ENCODE data around the gene TUBB4B. TPM values are rescaled to one million over a fixed set of nuclear protein-coding genes. Genes with fewer than 3 reads are reported as not detected.
A peak's percentile ranks its signal among the peaks of the same experiment; 100 is the strongest.

TUBB4B gene
- polyA plus RNA-seq, 1 experiment = 223 TPM

DNA sequence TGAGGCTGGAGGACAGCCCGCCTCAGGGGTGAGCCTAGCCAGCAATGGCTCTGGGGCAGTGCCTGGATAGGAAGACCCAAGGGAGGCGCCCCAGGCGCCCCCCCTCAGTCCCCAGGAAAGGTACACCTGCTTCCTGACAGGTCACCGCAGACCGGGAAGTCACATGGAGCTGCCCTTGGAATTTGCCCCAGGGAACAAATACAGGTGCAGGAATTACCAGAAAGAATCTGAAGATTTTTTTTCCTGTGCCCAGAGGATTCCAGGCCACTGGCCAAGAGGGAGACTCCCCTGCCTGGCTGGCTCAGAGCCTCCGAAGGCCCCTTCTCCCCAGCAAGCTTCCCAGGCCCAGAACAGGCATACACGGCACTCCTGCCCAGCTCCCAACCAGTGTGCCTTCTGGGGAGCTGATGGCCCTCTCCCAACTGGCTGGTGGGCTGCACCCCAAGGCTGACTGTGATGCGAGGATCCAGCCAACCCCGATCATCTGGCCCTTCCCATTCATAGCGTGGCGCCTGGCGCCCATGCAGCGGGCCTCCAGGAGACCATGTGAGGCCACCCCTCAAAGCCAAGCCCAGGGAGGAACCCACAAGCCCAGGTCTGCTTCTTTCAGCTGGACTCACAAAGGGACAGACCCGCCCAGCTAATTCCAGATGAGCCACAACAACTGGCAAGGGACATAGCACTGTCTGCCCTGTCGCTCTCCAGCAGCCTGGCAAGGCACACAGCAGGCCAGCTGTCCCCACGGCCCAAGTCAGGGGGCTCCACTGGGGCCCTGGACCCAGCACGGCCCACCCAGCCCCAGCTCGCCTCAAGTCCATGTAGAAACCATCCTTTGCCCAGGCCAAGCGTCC lies 42.8 kb upstream of the TUBB4B start:
- no peaks in the 10 kb centered on the region; the same call in 1 of the 2 replicates for H3K9me3 ChIP-seq (ENCODE audit: control insufficient read depth, insufficient read depth, low read length)
- H3K4me3 ChIP-seq (ENCODE audit: low read depth, low read length) = peak overlapping the region; percentile 12; the same call in 1 of the 2 replicates
- H3K27ac ChIP-seq (ENCODE audit: low read depth, low read length) = no peak overlapping the region
- CTCF ChIA-PET = interaction anchor here (0.5 to 1.3 kb wide), 2 partner anchors 9 kb away, joined by 3 to 4 read pairs; no protein-coding TSS in a partner anchor
- H3K27me3 ChIP-seq (ENCODE audit: control insufficient read depth, insufficient read depth, low read length) = no peaks in the 10 kb centered on the region
- TF ChIP-seq, protein P1, sequence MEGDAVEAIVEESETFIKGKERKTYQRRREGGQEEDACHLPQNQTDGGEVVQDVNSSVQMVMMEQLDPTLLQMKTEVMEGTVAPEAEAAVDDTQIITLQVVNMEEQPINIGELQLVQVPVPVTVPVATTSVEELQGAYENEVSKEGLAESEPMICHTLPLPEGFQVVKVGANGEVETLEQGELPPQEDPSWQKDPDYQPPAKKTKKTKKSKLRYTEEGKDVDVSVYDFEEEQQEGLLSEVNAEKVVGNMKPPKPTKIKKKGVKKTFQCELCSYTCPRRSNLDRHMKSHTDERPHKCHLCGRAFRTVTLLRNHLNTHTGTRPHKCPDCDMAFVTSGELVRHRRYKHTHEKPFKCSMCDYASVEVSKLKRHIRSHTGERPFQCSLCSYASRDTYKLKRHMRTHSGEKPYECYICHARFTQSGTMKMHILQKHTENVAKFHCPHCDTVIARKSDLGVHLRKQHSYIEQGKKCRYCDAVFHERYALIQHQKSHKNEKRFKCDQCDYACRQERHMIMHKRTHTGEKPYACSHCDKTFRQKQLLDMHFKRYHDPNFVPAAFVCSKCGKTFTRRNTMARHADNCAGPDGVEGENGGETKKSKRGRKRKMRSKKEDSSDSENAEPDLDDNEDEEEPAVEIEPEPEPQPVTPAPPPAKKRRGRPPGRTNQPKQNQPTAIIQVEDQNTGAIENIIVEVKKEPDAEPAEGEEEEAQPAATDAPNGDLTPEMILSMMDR (IDR thresholded peaks at IDR 0.05; ENCODE audit: low read depth, low read length) = no peak
- DNase-seq (ENCODE audit: low read depth, low spot score) = no peak
- POLR2A ChIA-PET = interaction anchor here (1.4 to 2.4 kb wide), 2 partner anchors 9 to 42 kb away, joined by 7 to 13 read pairs; partner anchors contain the start of gene TUBB4B

DNA sequence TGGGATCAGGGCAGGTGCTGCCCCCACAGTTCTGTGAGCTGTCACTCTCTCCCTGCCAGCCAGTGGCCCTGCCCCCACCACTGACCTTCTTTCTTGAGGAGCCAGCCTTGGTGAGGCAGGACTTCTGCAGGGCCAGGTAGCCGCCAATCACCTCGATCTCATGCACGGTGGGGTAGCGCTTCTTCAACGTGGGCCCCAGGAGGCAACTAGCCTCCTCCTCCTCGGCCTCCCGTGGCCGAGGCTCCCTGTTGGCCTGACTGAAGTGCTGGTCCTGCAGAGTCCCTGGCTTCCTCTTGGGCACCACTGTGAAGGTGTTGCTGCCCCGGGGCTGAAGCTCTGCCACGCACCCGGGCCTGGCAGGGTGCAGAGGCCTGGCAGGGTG lies 42.2 kb upstream of the TUBB4B start:
- no peaks in the 10 kb centered on the region for H3K27me3 ChIP-seq (ENCODE audit: control insufficient read depth, insufficient read depth, low read length)
- no peak overlapping the region for H3K27ac ChIP-seq (ENCODE audit: low read depth, low read length)
- ChIA-PET CTCF (interaction anchor here (0.8 kb wide), 1 partner anchor 38 kb away, joined by 5 read pairs; no protein-coding TSS in a partner anchor), POLR2A (interaction anchor here (0.6 to 2.4 kb wide), 4 partner anchors 10 to 68 kb away, joined by 3 to 13 read pairs (median 6); partner anchors contain the start of gene TUBB4B)
- peak overlapping the region; percentile 56 for H3K4me3 ChIP-seq (ENCODE audit: low read depth, low read length)
- no peaks in the 10 kb centered on the region; the same call in 1 of the 2 replicates for H3K9me3 ChIP-seq (ENCODE audit: control insufficient read depth, insufficient read depth, low read length)
- TF ChIP-seq, protein P1 (IDR thresholded peaks at IDR 0.05; ENCODE audit: low read depth, low read length) = no peak
- DNase-seq (ENCODE audit: low read depth, low spot score) = no peak

DNA sequence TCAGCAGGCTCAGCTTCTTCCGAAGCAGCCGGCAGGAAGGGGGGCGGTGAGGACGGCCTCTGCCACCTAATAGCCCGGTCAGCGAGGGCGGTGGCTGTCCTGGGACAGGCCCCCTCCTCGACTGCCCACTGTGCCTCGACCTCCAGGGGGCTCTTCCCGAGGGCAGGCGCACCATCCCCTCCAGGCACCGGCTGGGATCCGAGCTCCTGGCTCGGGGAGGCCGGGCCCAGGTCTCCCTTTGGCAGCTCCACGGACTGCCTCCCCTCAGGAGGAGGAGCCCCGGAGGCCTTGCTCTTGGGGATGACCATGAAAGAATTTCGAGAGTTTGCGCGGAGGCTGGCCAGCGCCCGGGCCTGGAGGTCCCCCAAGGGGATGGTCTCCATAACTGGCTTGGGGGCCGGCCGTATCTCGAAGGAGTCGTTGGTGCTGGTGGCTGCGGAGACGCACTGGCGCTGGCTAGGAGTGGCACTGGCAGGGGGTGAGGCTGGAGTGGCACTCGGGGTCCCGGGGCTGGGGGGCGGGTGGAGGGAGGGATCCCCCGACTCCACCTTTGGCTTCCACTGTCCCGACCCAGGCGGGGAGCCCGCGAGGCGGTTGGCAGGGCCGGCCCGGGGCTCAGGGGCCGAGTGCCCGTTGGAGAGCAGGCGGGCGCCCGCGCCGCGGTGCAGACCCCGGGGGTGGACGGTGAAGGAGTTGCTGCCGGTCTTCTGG lies 41.5 kb upstream of the TUBB4B start:
- no peaks in the 10 kb centered on the region for H3K27me3 ChIP-seq (ENCODE audit: control insufficient read depth, insufficient read depth, low read length)
- peak overlapping the region; percentile 56 for H3K4me3 ChIP-seq (ENCODE audit: low read depth, low read length)
- ChIA-PET CTCF (interaction anchor here (0.8 kb wide), 1 partner anchor 37 kb away, joined by 5 read pairs; no protein-coding TSS in a partner anchor), POLR2A (interaction anchor here (0.6 to 2.4 kb wide), 4 partner anchors 10 to 68 kb away, joined by 3 to 13 read pairs (median 6); partner anchors contain the start of gene TUBB4B)
- no peak overlapping the region for H3K27ac ChIP-seq (ENCODE audit: low read depth, low read length)
- no peaks in the 10 kb centered on the region; the same call in 1 of the 2 replicates for H3K9me3 ChIP-seq (ENCODE audit: control insufficient read depth, insufficient read depth, low read length)
- TF ChIP-seq, protein P1 (IDR thresholded peaks at IDR 0.05; ENCODE audit: low read depth, low read length) = no peak
- DNase-seq (ENCODE audit: low read depth, low spot score) = no peak

DNA sequence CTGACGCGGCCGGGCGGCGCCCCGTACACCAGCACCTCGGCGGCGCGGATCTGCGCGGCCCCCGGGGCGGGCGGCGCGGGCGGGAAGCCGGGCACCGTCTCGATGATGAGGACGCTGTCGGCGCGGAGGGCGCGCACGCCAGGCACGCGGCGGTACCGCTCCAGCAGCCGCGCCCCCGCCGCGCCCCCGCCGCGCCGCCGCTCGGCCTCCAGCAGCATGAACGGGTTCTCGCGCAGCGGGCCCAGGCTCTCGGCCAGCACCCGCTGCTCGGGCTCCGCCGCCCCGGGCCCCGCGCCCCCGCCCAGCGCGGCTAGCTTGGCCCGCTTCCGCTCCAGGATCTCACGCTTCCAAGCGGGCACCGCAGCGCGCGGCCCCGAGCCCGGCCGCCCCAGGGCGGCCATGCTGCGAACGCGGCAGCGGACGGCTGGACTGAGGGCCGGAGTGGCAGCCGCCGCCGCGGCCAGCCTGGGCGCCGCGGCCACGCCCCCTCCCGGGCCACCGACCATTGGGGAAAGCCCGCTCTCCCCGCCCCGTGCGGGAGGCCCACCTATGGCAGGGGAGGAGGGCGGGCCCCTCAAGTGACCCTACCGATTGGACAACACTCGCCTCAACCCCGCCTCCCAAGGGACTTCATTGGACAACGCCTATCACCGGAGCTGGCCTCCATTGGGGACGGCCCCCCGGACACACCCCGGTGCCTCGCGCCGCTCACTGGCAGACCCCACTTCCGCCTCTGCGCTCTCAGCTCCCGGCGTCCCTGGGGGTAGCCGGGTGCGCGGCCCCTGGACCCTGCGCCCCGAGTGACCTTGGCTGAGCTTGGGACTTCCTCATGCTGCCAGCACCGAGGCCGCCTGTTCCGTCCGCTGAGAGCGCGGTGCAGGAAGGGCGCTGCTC lies 40.5 kb upstream of the TUBB4B start, which contains the start of gene TPRN:
TPRN (minus strand) TSS at position 431 of the 894 bp plus-strand sequence; CDS start at position 401, 30 bp downstream.
- peak; percentile 94 for DNase-seq (ENCODE audit: low read depth, low spot score)
- no peak within 1 kb of the TSS for H3K27ac ChIP-seq (ENCODE audit: low read depth, low read length)
- CTCF ChIA-PET = interaction anchor here (1.2 to 1.5 kb wide), 2 partner anchors 12 to 36 kb away, joined by 6 read pairs; partner anchors contain the start of genes ANAPC2 and SSNA1
- POLR2A ChIA-PET = interaction anchor here (0.5 to 1.8 kb wide), 12 partner anchors 12 to 326 kb away, joined by 3 to 38 read pairs (median 6); partner anchors contain the start of genes ANAPC2, MAN1B1, SSNA1 and TUBB4B
- no peaks in the 10 kb centered on the region; the same call in 1 of the 2 replicates for H3K9me3 ChIP-seq (ENCODE audit: control insufficient read depth, insufficient read depth, low read length)
- H3K4me3 ChIP-seq (ENCODE audit: low read depth, low read length) = peak within 1 kb of the TSS; percentile 77
- H3K27me3 ChIP-seq (ENCODE audit: control insufficient read depth, insufficient read depth, low read length) = no peaks in the 10 kb centered on the region
- TF ChIP-seq, protein P1 (IDR thresholded peaks at IDR 0.05; ENCODE audit: low read depth, low read length) = no peak
